Lower lobe of right lung (tissue), 2 donors: ENCODE measurements around the gene PKIG. TPM values are rescaled to one million over a fixed set of nuclear protein-coding genes. Genes with fewer than 3 reads are reported as not detected.

Experiments
- ATAC-seq, 2 donors: fragments of 200-7000 bp; cut with Tn5 transposase; one replicate each; pipeline ENCODE4 v1.9.1; 2020 to 2022; ENCODE audit warnings: mild to moderate bottlenecking in 2 of 2, moderate library complexity in 2 of 2
- DNase-seq: peaks from one replicate; pipeline ENCODE4 v3.0.0-alpha.2; 2020
- H3K27ac ChIP-seq: fragments of 200-600 bp; one replicate; pipeline ENCODE4 v1.8.0; 2022
- H3K27me3 ChIP-seq: fragments of 200-600 bp; one replicate; pipeline ENCODE4 v1.8.0; 2022; ENCODE audit warnings: low read depth
- H3K36me3 ChIP-seq: fragments of 200-600 bp; one replicate; pipeline ENCODE4 v1.8.0; 2022; ENCODE audit warnings: mild to moderate bottlenecking
- H3K4me1 ChIP-seq: fragments of 200-600 bp; one replicate; pipeline ENCODE4 v1.8.0; 2022
- H3K4me3 ChIP-seq: fragments of 200-600 bp; one replicate; pipeline ENCODE4 v1.8.0; 2022; ENCODE audit warnings: mild to moderate bottlenecking
- H3K9me3 ChIP-seq: fragments of 200-600 bp; one replicate; pipeline ENCODE4 v1.8.0; 2022
- CTCF ChIP-seq: fragments of 200-600 bp; IDR thresholded peaks from one replicate; pipeline ENCODE4 v1.8.0; 2022; ENCODE audit warnings: antibody characterized with exemption, mild to moderate bottlenecking
- intact Hi-C: fragments of 100-400 bp; cut with DNase I; formaldehyde crosslinking; loops from one replicate; pipeline ENCODE4 v1.11.0; 2022
- total RNA-seq: library from RNA; stranded (reverse); fragmentation: NEBNext Ultra II Directional; extraction: Animal tissue kit (Norgen Biotek cat#: 25700); gene quantifications from one replicate; pipeline ENCODE4 v1.2.1, GENCODE V29; 2021
- donor health status: DM: no; HTN: yes; CAD: no; lungs with severe emphysema.

Gene PKIG
- total RNA-seq, 1 donor from 2014 or later: 61.6 TPM

- Histone ChIP-seq H3K27me3 (no peaks in the 10 kb centered on the region), H3K27ac (peak overlapping the region; percentile 77), H3K4me1 (peaks cover 79% of the 10 kb centered on the region), H3K36me3 (no peaks in the 10 kb centered on the region), H3K9me3 (no peaks in the 10 kb centered on the region), H3K4me3 (peak overlapping the region; percentile 23)
- no peak for TF ChIP-seq CTCF
- intact Hi-C loops: no loop called here
- no peak for DNase-seq
- ATAC-seq: no peak
These were observed 17.9 kb downstream of the PKIG start for GRCh38 chr20:44600301-44600700.

GRCh38 chr20:44600758-44601201 is 18.4 kb downstream of the PKIG start:
- H3K27ac ChIP-seq: peak overlapping the region; percentile 77

GRCh38 chr20:44601236-44601671 is 18.9 kb downstream of the PKIG start:
- no peak for TF ChIP-seq CTCF
- Histone ChIP-seq H3K36me3 (no peaks in the 10 kb centered on the region), H3K4me1 (peaks cover 79% of the 10 kb centered on the region), H3K9me3 (no peaks in the 10 kb centered on the region), H3K27me3 (no peaks in the 10 kb centered on the region), H3K27ac (peak overlapping the region; percentile 77), H3K4me3 (peak overlapping the region; percentile 23)
- ATAC-seq: no peak
- DNase-seq: no peak
- intact Hi-C loops: no loop called here

More at GRCh38 chr20:44600758-44601201, 18.4 kb downstream of the PKIG start:
- H3K36me3 ChIP-seq: no peaks in the 10 kb centered on the region
- no peak for TF ChIP-seq CTCF
- DNase-seq: no peak
- intact Hi-C loops: no loop called here
- H3K4me1 ChIP-seq: peaks cover 79% of the 10 kb centered on the region
- no peak for ATAC-seq
- no peaks in the 10 kb centered on the region for H3K9me3 ChIP-seq
- H3K27me3 ChIP-seq: no peaks in the 10 kb centered on the region
- H3K4me3 ChIP-seq: peak overlapping the region; percentile 23

GRCh38 chr20:44601801-44602204 is 19.4 kb downstream of the PKIG start:
- H3K27ac ChIP-seq: peak overlapping the region; percentile 77
- H3K27me3 ChIP-seq: no peaks in the 10 kb centered on the region
- ATAC-seq (peak; percentile 42 to 48), DNase-seq (no peak)
- H3K4me3 ChIP-seq: no peak overlapping the region
- H3K4me1 ChIP-seq: peaks cover 76% of the 10 kb centered on the region
- H3K9me3 ChIP-seq: no peaks in the 10 kb centered on the region
- intact Hi-C loops: no loop called here
- TF ChIP-seq CTCF: no peak
- H3K36me3 ChIP-seq: no peaks in the 10 kb centered on the region

- no peak for DNase-seq
- H3K9me3 ChIP-seq: no peaks in the 10 kb centered on the region
- peaks cover 62% of the 10 kb centered on the region for H3K4me1 ChIP-seq
- no peaks in the 10 kb centered on the region for H3K36me3 ChIP-seq
- no peak overlapping the region for H3K4me3 ChIP-seq
- no peak for TF ChIP-seq CTCF
- no peak for ATAC-seq
- H3K27ac ChIP-seq: peak overlapping the region; percentile 10
- no peaks in the 10 kb centered on the region for H3K27me3 ChIP-seq
- intact Hi-C loops: no loop called here
These were observed 20.9 kb downstream of the PKIG start for GRCh38 chr20:44603327-44603726.
